ENCODE data around the gene CHAC2. TPM values are rescaled to one million over a fixed set of nuclear protein-coding genes. Genes with fewer than 3 reads are reported as not detected.

CHAC2 gene
- total and polyA plus RNA-seq, 2 of the 13 experiments (the other 11 are each of a cell fraction or from before 2014, with no cell fraction given): 1.7 to 10.7 TPM

DNA sequence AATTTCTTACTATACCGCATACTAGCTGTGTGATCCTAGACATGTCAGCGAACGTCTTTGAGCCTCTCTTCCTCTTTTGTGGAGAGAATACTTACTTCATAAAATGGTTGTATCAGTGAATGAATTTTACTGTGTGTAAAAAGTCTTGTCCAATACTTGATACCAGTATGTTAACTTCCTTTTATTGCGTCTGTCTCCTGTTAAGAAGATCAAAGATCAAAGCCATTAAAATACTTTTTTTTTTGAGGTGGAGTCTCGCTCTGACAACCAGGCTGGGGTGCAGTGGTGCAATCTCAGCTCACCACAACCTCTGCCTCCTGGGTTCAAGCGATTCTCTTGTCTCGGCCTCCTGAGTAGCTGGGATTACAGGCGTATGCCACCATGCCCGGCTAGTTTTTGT lies 52.4 kb downstream of the CHAC2 start:
- Histone ChIP-seq H3K4me2 (ENCODE audit: low read depth, low read length) (no peak overlapping the region), H3K4me1 (ENCODE audit: insufficient read depth, low read length) (peaks cover 27% of the 10 kb centered on the region), H3K79me2 (ENCODE audit: insufficient read depth, low read length) (no peaks in the 10 kb centered on the region), H3K27me3 (ENCODE audit: control insufficient read depth in 1 of 2, insufficient read depth in 2 of 2, low read length in 2 of 2) (no peaks in the 10 kb centered on the region), H2AFZ (ENCODE audit: low read length) (no peak overlapping the region), H3K9ac (ENCODE audit: insufficient read depth, low read depth, low read length) (no peak overlapping the region), H3K27ac (ENCODE audit: extremely low read length, insufficient read depth, low read length) (no peak overlapping the region), H3K9me3 (ENCODE audit: low read length) (no peaks in the 10 kb centered on the region), H4K20me1 (ENCODE audit: insufficient read depth, low read length) (no peaks in the 10 kb centered on the region), H3K4me3 (replicated peaks in 1 of 3; ENCODE audit: insufficient read depth in 1 of 3, low read depth in 2 of 3, low read length in 3 of 3) (no peak overlapping the region), H3K36me3 (replicated peaks in 1 of 2; ENCODE audit: control insufficient read depth in 1 of 2, insufficient read depth in 2 of 2, low read length in 2 of 2) (peaks cover 12 to 38% of the 10 kb centered on the region in 2 experiments)
- intact Hi-C loops (cut with micrococcal nuclease; ENCODE audit: unreplicated experiment): no loop called here
- ChIA-PET CTCF (ENCODE audit: low intra/inter-chr PET ratio, low total read pairs) (no interaction called here), POLR2A (no interaction called here)
- FAIRE-seq: no peak
- no peak for ATAC-seq
- DNase-seq (ENCODE audit: low spot score): no peak
- in situ Hi-C loops (cut with HindIII; ENCODE audit: extremely low pct_ligation_motif_present, low pct_unique_long_range_greater_than_20kb): no loop called here
- WGBS (ENCODE audit: low lambda C conversion rate): 95% methylated on average over 9 of the region's 9 CpGs
- no TSS peak for BruUV-seq (replicated peaks)
- no peak for TF ChIP-seq ZFY (CRISPR knock-in tag; IDR thresholded peaks at IDR 0.05)
- no peak for TF ChIP-seq SOX6 (IDR thresholded peaks at IDR 0.05)
- TF ChIP-seq SOX6 (CRISPR knock-in tag; IDR thresholded peaks at IDR 0.05): no peak
- TF ChIP-seq, protein P1, sequence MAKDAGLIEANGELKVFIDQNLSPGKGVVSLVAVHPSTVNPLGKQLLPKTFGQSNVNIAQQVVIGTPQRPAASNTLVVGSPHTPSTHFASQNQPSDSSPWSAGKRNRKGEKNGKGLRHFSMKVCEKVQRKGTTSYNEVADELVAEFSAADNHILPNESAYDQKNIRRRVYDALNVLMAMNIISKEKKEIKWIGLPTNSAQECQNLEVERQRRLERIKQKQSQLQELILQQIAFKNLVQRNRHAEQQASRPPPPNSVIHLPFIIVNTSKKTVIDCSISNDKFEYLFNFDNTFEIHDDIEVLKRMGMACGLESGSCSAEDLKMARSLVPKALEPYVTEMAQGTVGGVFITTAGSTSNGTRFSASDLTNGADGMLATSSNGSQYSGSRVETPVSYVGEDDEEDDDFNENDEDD (CRISPR knock-in tag; IDR thresholded peaks at IDR 0.05; ENCODE audit: borderline replicate concordance): no peak
- TF ChIP-seq YY1 (IDR thresholded peaks at IDR 0.05; ENCODE audit: insufficient read depth, insufficient replicate concordance, low read depth, low read length): no peak
- TF ChIP-seq FOXJ3 (CRISPR knock-in tag; IDR thresholded peaks at IDR 0.05; ENCODE audit: borderline replicate concordance): no peak
- TF ChIP-seq ESRRA (CRISPR knock-in tag; IDR thresholded peaks at IDR 0.05; ENCODE audit: low read depth): no peak
- TF ChIP-seq ZNF543 (CRISPR knock-in tag; IDR thresholded peaks at IDR 0.05): no peak
- no peak for TF ChIP-seq ZNF737 (CRISPR knock-in tag; IDR thresholded peaks at IDR 0.05; ENCODE audit: borderline replicate concordance)
- no peak for TF ChIP-seq ZNF12 (CRISPR knock-in tag; IDR thresholded peaks at IDR 0.05)
- no peak for TF ChIP-seq NCOA5 (CRISPR knock-in tag; IDR thresholded peaks at IDR 0.05)
- TF ChIP-seq, protein P2, sequence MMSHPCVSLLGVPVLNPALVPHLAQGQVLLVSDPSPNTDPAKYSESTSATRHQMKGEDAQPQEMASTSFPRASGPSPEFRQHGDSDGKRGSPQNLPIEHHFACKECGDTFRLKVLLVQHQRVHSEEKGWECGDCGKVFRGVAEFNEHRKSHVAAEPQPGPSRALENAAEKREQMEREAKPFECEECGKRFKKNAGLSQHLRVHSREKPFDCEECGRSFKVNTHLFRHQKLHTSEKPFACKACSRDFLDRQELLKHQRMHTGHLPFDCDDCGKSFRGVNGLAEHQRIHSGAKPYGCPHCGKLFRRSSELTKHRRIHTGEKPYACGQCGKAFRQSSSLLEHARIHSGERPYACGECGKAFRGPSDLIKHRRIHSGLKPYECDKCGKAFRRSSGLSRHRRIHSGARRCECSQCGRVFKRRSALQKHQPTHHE (CRISPR knock-in tag; IDR thresholded peaks at IDR 0.05; ENCODE audit: borderline replicate concordance): no peak
- no peak for TF ChIP-seq JDP2 (CRISPR knock-in tag; IDR thresholded peaks at IDR 0.05; ENCODE audit: borderline replicate concordance)
- TF ChIP-seq ZNF605 (CRISPR knock-in tag; IDR thresholded peaks at IDR 0.05): no peak
- TF ChIP-seq, protein P3, sequence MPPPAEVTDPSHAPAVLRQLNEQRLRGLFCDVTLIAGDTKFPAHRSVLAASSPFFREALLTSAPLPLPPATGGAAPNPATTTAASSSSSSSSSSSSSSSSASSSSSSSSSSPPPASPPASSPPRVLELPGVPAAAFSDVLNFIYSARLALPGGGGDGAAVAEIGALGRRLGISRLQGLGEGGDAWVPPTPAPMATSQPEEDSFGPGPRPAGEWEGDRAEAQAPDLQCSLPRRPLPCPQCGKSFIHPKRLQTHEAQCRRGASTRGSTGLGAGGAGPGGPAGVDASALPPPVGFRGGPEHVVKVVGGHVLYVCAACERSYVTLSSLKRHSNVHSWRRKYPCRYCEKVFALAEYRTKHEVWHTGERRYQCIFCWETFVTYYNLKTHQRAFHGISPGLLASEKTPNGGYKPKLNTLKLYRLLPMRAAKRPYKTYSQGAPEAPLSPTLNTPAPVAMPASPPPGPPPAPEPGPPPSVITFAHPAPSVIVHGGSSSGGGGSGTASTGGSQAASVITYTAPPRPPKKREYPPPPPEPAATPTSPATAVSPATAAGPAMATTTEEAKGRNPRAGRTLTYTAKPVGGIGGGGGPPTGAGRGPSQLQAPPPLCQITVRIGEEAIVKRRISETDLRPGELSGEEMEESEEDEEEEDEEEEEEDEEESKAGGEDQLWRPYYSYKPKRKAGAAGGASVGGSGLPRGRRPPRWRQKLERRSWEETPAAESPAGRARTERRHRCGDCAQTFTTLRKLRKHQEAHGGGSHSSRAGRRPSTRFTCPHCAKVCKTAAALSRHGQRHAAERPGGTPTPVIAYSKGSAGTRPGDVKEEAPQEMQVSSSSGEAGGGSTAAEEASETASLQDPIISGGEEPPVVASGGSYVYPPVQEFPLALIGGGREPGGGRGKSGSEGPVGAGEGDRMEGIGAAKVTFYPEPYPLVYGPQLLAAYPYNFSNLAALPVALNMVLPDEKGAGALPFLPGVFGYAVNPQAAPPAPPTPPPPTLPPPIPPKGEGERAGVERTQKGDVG (CRISPR knock-in tag; IDR thresholded peaks at IDR 0.05; ENCODE audit: borderline replicate concordance): no peak
- TF ChIP-seq, protein P4, sequence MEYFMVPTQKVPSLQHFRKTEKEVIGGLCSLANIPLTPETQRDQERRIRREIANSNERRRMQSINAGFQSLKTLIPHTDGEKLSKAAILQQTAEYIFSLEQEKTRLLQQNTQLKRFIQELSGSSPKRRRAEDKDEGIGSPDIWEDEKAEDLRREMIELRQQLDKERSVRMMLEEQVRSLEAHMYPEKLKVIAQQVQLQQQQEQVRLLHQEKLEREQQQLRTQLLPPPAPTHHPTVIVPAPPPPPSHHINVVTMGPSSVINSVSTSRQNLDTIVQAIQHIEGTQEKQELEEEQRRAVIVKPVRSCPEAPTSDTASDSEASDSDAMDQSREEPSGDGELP (IDR thresholded peaks at IDR 0.05; ENCODE audit: borderline replicate concordance, low read depth): no peak
- TF ChIP-seq ZNF326 (CRISPR knock-in tag; IDR thresholded peaks at IDR 0.05; ENCODE audit: borderline replicate concordance): no peak
- no peak for TF ChIP-seq RNF2 (conservative IDR thresholded peaks at IDR 0.05; ENCODE audit: low read depth)
- no peak for TF ChIP-seq RCOR2 (CRISPR knock-in tag; IDR thresholded peaks at IDR 0.05)
- no peak for TF ChIP-seq ZNF883 (CRISPR knock-in tag; IDR thresholded peaks at IDR 0.05; ENCODE audit: not compliant biosample characterization)
